Stimulated activated CD8-positive, alpha-beta memory T cell treated with anti-CD3 and anti-CD28 coated beads, Interleukin-15, amount 100 ng/mL, for 48 hours (primary cell): ENCODE data around the gene ARHGAP26.

Experiments
- DNase-seq, 2 donors: peaks; one replicate each; pipeline ENCODE4 v3.0.0-alpha.2; 2020; ENCODE audit warnings: low read depth in 2 of 2

The ARHGAP26 gene

DNA sequence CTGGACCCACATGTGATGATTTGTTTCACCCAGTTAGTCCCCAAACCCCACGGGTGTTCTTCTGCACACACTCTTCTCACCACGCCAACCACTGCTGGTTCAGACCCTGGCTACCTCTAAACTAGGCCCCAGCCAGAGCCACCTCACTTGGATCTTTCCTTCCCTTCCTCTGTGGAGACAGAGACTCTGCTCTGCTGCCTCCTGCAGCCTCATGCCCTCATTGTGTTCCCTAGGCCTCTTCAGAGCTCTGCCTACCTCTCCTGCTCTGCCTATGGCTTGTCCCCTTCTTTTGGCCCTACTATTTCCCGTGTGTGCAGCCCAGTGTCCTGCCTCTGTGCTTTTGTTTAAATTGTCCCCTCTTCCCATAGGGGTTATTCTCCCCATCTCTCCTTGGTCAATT lies 79.7 kb downstream of the ARHGAP26 start:
- DNase-seq: no peak

DNA sequence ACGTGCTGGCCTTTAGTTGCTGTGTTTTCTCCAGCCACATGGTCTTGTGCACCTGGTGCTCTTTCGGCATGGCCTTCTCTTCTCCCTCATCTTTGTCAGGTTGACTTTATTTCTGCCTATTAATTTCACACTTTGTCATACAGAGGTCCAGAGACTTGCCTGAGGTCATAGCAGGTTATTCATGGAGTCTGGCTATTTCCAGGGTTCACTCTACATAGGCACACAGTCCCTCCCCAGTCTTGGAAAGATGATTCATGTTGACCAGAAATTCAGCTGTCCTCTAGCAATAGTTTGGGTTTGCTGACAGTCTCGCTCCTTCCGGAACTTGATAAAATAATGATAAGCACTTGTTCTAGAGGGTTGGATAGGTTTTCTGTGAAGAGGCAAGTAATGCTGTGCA lies 81.6 kb downstream of the ARHGAP26 start:
- no peak for DNase-seq

DNA sequence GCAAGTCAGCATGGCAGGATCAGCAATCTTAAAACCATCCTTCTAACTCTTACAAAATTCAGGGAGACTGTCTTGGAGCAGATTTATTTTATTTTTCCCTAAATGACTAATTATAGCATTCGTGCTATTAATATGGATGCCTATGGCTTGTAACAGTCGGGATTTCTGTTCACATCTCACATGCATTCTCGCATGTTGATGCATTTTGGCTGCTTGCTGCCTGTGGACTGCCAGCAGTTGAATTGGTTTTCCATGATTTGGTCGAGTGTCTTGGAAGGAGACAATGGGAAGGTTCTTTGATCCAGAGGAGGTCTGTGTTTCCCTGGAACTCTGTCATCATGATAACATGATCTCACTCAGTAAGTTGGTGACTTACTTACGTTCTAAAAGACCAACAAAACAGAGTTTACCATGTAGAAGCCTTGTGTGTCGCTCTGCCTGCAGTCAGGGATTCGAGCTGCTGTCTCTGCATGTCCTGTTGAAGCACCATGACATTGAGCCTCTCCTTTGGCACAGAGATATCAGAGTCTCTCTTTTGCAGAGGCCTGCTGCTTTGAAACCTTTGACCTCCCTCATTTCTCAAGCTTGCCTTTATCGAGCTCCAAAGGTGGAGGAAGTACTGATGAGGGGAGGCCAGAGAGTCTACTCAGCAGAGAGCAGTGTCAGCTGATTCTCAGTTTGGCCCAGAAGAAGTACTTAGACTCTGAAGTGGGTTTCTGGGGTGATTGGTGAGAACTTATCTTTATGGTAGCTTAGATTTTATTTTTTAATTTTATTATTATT lies 82.4 kb downstream of the ARHGAP26 start:
- no peak for DNase-seq

DNA sequence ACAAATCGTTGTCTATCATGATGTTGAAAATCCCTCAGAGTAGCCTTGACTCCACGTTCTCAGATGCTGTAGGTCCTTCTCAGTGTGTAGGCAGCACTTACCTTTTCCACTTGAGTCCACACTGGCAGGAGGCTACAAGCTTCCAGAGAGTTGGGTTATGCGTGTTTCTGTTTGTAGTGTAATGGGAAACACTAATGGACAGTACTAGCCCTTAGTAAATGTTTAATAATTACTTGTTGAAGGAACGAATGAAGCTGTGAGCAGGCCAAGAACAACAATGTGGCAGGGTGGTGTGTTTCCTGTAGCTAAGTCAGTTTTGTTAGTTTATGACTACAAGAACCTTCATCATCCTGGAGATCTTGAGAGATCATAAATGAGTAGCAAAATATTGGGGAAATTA lies 83.5 kb downstream of the ARHGAP26 start:
- DNase-seq: no peak

DNA sequence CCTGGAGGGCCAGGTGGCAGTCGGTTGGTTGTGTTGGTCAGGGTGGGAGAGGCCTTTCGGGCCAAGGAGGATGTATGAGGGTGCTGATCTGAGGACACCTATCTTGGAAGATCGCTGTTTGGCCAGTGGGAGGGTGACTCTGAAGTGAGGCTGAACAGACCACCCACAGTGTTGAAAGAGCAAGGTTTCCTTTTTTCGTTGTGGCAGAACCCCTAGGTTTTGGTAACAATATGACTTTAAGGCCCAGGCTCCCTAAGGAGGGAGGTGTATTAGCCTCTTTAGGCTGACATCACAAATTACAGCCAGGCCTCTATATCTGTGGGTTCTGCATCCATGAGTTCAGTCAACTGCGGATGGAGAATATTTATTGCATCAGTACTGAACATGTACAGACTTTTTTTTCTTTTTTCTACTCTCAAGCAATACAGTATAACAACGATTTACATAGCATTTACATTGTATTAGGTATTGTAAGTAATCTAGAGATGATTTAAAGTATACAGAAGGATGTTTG lies 86.1 kb downstream of the ARHGAP26 start:
- no peak for DNase-seq

DNA sequence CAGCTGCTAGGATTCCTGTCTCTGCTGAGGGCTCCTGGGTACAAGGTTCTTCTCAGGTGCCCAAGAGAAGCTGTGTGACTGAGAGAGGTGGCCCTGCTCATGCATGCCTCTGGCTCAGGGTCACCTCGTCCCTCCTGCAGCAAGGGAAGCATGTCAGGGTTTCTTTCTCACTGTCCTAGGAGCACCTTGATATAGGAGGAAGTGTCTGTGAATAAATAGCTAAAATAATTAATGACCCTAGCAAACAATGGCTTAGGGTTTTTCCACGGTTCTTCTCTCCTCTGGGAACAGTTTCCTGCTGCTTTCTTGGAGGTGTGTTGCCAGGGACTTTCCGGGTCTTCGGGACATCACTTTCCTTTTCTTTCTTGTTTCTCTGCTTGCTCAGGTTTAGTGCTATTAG lies 87.2 kb downstream of the ARHGAP26 start:
- DNase-seq: no peak

DNA sequence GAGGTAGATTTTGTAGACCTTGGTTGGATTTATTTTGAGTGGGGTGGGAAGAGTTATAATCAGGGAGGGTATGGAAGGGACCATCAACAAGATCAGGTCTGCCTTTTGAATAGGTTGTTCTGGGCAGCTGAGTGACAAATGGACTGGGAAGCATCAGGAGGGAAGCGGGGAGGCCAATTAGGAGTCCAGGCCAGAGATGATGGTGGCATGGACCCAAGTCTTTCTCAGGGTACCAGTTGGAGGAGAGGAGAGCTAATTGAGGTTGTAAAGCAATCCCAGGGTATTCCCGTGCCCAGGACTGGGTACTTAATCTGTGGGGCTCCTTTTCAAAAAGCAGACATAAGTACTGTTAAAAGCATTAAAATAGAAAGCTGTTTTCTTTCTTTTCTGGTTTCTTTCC lies 88.9 kb downstream of the ARHGAP26 start:
- no peak for DNase-seq

DNA sequence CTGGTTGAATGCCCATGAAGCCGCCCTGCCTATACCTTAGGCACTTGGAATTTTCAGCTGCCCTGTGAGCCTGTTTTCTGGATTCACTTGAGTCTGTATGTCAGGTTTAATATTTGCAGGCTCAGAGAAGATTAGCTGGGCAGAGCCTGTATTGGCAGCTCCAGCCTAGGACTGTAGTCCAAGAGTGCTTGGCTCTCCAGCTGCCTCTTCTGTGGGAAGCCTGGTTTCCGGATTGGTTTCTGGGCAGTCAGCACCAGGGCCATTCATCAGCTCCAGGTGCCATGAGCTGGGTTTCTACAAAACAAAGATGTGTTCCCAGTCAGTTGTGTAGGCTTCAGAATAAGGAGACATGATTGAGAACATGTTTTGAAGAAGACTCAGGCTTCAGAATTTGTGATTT lies 90.1 kb downstream of the ARHGAP26 start:
- no peak for DNase-seq

DNA sequence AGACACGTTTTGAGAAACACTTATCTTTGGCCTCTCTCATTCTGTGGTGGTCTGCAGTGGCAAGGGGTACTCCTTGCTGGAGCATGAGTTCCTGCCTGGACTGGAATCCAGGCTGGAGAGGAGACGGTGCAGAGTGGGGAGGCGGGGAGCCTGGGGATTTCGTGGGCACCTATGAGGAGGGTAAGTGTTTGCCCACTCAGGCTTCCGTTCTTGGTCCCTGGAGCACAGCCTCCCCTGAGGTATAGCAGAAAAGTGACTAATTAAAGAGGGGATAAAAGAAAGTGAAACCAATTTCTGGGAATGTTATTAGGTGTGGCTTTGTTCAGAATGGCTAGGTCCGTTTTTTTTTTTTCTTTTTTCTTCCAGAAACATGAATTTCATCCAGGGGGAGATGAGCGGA lies 90.8 kb downstream of the ARHGAP26 start:
- DNase-seq: no peak

DNA sequence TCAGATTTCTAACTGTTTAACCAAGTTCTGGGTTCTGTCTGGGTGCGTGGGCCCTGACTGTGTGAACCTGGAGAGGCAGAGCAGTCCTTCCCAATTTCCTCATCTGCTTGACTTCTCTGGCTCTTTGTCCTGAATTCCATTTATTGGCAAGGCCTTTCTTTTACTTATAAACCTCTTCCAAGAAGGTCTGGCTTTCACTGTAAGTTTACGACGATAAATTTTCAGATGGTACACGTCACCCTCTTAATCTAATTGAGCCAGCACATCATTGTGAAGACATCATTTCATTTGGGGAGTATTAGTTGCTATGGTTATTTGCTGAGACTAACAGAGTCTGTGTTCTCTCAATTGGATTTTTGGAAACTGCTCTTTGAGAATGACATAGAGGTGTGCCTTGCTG lies 92.4 kb downstream of the ARHGAP26 start:
- DNase-seq: no peak

DNA sequence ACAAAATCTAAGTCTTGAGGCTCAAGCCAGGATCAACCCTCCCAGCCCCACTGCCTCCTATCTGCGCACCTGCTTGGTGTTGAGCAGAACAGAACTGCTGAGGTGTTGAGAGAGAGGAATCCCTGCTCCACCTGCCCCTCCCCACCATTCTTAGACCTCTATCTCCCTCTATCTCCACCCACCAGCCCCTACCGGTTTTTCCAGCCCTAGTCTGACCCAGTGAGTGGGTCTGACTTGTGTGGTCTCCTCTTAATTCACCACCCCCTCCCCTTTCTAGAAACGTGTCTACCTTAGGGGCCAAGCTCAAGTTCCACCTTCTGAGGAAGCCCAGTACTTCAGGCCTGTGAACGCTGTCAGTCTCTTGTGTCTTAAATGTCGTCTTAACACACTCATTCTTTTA lies 93.7 kb downstream of the ARHGAP26 start:
- no peak for DNase-seq

DNA sequence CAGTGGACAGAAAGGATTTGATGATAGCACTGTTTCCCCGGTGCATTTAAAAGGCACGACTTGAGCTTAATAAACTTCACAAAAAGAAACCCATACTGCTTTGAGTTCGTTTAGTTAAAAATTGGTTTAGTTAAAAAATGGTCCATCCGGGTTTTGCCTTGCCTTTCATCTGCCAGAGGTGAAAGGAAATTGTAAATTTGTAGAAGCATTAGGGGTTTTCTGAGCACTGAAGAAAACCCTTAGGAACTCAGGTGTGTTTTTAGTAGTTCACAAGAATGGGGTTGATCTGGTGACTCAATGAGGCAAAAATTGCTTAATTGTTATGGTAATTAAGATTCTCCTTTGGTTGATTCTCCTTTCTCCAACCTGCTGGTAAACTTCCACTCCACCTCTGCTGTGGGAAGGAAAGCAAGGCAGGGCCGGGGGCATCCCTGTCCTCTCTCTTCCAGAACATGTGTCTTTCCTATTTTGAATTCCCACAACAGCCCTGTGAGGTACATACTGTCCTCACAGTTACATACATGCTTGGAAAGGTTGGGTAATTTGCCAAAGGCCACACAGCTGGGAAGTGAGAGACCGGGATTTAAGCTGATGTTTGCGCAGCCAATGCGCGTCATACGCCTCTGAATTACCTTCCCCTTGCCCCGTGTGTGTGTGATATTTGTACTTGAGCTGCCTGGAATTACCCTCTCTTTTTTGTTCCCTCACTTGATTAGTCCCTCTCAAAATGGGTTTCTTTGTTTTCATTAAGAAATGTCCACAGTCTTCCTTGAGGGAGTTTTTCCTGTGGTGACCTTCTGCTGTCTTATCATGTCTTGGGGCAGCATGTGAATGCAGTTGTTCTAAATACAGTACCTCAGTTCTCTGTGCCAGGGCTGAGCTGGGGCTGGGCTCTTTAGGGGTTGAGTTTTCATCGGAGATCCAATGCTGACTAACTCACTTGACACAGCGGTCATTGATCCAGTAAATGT lies 94.4 kb downstream of the ARHGAP26 start:
- DNase-seq: no peak

DNA sequence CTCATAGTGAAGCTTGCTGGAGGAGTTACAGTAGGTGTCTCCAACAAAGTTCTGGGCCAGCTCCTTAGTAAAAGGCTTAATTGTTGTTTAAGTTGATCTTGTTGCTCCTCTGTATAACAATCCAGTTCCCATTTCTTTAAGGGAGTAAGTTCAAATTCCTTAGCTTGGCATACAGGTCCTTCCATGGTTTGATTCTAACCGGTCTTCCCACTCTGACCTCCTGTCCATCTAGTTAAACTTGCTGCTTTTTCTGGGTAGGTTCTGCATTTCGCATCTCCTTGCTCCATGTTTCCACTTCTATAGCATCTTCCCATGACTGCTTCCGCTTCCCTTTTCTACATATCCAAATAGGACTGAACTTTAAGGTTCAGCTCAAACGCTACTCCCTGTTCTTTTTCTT lies 95.5 kb downstream of the ARHGAP26 start:
- DNase-seq: no peak

DNA sequence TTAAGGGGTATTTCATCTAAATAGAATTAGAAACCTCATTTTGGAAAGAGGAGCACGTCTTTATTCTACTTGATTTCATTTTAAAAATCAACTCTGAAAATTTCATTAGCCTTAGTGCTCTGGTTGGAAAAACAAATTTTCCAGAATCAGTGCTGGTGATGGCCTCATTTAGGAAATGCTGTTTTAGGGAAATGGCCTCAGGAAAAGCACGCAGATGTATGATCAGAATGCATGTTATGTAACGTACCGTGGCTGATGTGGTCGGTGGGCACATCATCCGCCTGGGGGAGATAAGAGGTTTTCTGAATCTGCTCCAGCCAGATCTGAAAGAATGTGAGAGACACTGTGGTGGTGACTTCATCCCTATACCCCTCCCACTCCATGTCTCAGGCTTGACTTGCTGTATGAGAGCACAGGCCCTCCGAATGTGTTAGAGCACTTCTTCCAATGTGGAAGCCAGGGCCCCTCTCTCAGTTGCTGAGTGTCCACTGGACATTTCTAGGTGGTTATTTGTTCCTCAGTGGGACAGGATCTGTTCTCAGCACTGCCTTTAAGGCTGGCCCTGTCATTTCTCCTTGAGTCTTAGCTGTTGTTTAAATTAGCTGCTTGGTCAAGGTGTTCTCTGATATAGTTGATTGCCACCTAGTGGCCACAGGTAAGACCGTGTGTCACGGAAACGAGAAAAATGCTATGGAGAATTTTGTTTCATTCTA lies 96.5 kb downstream of the ARHGAP26 start:
- peak; percentile 10 to 12 for DNase-seq

DNA sequence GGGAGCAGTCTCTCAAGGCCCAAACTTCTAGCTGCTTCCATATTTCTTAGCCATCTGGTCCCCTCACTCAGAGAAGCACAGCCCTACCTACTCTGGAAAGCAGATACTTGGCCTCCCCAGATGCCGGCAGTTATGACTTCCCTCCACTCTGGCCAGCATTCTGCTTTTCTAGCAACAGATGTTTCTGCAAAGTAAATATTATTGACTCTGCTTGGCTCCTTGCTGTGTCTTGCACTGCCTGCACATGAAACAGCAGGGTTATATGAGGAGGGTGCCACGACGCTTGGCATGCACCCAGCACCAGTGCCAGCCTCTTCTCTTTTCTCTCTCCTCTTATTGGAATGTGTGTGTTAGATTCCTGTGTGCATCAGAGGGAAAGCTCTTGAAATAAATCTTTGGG lies 99.7 kb downstream of the ARHGAP26 start:
- DNase-seq: no peak

DNA sequence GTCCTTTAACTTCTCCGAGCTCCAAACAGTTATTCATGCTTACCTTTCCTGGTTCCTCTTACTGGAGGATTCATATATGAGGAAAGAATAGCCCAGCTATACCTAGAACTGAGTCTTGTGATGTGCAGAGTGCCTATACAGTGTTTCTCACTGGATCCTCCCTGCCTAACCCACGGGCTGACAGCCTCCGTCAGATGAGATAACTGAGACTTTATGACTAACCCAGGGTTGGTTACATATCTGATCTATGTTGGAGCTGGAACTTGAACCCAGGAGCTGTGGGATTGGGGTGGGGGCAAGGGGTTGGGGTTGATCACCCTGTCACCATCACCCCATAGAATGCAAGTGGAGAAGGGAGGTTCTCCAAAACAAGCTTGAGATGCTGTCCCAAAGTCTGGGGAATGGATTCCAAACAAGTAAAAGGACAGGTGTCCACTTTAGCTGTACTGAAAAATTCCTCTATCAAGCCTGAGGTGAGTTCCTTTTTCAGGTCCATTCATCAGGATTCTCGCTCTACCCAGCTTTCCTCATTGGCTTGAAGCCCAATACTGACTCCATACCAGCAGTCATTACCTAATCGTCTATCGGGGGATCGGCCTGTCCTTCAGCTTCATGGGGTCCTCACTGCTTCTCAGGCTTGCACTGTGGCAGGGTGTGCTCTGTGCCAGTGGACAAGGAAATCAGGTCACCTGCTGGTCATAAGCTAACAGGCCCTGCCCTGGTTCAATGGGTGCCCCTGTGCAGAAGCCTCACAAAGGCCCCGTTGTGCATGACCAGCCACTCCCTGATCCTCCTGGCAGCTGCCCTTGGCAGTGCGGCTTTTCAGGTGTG lies 100.6 kb downstream of the ARHGAP26 start:
- no peak for DNase-seq

DNA sequence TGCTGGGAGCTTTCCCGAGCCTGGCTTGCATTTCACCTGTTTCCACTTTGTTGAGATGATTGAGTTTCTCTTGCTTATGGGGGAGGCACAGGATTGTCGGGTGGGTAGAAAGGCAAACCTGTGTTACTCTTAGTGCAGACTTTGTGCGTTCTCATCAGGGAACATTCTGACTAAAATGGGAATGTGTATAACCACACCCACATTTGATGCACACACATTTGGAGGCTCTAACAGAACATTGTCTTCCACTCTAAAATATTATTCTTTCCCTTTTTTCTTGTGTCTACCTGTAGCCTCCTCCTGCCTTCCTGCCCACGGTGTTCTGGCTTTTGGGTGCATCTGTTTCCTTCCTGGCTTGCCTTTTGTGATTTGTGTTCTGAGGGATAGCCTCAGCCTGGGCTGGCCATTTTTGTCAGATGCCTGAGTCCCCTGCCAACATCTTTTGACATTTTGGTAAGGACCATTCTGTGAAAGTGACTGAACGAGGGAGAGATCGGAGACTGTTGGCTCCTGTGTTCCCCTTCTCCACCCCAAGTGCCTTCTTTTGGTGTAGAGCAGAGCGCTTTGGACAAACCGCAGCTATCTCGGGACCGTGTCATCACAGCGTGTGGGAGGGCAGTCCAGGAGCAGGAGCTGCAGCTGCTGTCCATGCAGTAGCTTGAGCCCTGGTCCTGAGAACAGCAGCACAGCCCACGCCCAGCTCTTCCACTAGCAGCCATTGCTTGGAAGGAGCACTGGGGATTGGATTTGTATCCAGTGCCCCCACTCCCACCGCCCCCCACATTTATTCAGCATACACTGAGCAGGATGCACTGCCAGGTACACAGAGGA lies 101.4 kb downstream of the ARHGAP26 start:
- no peak for DNase-seq

DNA sequence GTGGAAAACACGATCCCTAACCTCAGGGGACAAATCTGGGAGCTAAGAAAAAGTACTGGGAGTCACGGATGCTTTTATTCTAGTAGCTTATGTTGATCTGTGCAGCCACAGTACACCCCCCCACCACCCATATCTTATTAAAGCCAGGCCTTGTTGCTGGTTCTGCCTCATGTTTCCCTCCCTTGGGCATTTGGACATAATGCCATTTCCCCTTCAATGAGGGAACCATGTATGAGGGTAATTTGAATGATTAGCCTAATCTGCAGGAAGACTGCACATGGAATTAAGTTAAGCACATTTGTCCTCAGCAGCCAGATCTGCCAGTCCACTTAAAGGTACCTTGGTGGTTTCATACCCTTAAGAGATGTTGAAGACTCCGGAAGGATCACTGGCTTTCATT lies 102.0 kb downstream of the ARHGAP26 start:
- no peak for DNase-seq

DNA sequence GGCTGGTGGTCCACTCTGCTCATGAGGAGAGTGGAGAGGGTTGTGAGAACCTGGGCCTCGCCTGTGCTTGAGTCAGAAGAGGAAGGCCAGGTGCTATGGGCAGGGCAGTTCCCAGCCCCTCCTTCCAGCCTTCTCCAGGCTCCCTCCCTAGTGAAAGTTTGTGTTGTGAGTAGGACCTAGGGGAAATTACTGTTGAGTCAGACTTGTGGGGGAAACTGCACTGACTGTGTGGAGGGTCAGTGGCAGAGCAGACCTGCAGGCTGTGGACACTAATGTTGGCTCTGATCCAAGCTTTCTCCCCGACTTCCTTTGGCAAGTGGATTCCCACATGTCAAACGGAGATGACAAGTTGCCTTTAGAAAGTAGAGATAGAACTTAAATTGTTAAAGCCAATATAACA lies 102.6 kb downstream of the ARHGAP26 start:
- no peak for DNase-seq

DNA sequence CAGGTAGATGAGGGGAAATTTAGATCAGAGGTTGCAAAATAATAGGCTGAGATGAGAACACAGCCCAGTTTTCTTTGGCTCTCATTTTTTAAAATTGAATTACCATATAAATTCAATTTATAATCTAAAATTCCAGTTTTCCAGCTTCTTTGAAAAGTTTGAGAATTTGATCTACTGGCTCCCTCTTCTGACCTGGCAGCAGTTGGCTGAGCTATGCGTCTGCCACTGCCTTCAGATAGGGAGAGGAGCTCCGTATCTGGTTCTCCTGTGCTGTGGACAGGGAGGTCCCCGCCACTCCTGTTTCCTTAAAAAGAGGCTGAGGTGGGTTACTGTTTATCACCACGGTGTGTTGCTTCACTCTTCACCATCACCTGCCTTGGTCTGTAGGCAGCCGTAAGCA lies 103.7 kb downstream of the ARHGAP26 start:
- DNase-seq: no peak
